Astrocyte of the cerebellum (primary cell): ENCODE results near the gene RNF175.

Experiments used
- DNase-seq: peaks from one replicate; pipeline ENCODE4 v3.0.0-alpha.2; 2011; ENCODE audit warnings: low read depth
- H3K4me3 ChIP-seq: 2 replicates; pipeline ENCODE4 v1.5.1; 2011; ENCODE audit warnings: mild to moderate bottlenecking, low read depth, low read length, moderate library complexity
- in situ Hi-C: cut with HindIII; loops from 2 replicates; pipeline ENCODE4 v1.10.0; 2017; ENCODE audit warnings: low sequenced_read_pairs
- TF ChIP-seq, protein P1 (sequence below): IDR thresholded peaks from 2 replicates; pipeline ENCODE4 v1.5.1; 2012; ENCODE audit warnings: low read length, low read depth, moderate library complexity, mild to moderate bottlenecking; ENCODE audit errors: missing control alignments

The RNF175 gene

DNA sequence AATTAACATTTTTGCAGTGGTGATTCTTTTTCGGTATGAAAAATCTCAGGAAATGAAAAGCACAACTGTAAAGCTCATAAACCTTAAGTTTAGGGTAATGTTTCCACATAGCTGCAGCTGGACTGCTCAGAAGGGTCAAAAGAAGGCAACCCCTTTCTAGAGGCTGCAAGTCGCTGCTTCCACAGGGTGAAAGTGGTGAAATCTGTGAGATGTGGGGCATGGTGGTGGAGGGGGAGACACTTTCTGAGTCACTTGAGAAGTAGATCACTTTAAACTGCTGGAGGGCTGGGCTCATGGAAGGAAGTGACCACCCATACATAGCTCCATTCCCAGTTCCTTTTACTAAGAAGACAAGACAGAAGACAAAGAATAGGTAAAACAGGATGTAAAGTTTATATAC, 20.4 kb upstream of the RNF175 start:
- TF ChIP-seq, protein P1, sequence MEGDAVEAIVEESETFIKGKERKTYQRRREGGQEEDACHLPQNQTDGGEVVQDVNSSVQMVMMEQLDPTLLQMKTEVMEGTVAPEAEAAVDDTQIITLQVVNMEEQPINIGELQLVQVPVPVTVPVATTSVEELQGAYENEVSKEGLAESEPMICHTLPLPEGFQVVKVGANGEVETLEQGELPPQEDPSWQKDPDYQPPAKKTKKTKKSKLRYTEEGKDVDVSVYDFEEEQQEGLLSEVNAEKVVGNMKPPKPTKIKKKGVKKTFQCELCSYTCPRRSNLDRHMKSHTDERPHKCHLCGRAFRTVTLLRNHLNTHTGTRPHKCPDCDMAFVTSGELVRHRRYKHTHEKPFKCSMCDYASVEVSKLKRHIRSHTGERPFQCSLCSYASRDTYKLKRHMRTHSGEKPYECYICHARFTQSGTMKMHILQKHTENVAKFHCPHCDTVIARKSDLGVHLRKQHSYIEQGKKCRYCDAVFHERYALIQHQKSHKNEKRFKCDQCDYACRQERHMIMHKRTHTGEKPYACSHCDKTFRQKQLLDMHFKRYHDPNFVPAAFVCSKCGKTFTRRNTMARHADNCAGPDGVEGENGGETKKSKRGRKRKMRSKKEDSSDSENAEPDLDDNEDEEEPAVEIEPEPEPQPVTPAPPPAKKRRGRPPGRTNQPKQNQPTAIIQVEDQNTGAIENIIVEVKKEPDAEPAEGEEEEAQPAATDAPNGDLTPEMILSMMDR = no peak
- in situ Hi-C loops = no loop called here
- no peak for DNase-seq
- no peak overlapping the region for H3K4me3 ChIP-seq

DNA sequence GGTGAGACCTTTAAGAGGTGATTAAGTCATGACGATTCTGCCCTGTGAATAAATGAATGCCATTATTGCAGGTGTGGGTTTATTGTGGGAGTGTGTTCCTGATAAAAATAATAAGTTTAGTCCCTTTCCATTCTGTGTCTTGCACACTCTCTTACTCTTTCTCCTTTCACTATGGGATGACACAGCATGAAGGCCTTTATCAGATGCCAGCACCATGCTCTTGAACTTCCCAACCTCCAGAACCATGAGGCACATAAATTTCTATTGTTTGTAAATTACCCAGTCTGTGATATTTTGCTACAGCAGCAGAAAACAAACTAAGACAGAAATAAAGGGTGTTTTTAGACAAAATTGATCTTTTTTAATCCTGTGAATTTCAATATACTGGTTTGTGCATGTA, 18.6 kb upstream of the RNF175 start:
- no peak for DNase-seq
- TF ChIP-seq, protein P1 = no peak
- in situ Hi-C loops = no loop called here
- no peak overlapping the region for H3K4me3 ChIP-seq

DNA sequence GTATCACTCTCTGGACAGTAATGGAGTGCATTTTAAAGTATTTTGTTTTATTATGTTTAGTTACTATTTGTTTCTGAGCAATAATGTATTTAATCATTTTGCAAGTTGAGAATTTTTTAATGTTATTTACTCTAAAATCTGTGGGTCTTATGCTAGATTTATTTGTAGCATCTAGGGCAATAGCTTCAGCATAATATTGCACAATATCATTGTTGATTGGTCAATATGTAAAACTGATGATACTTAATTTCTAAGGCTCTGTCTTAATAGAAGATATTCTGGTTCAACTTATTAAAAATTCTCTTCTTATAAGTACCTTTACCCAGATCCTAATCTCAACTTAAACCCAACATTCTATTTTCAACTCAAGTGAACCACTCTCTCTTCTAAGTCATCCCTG, 17.6 kb upstream of the RNF175 start:
- DNase-seq = no peak
- no peak overlapping the region for H3K4me3 ChIP-seq
- TF ChIP-seq, protein P1 = no peak
- in situ Hi-C loops = no loop called here

DNA sequence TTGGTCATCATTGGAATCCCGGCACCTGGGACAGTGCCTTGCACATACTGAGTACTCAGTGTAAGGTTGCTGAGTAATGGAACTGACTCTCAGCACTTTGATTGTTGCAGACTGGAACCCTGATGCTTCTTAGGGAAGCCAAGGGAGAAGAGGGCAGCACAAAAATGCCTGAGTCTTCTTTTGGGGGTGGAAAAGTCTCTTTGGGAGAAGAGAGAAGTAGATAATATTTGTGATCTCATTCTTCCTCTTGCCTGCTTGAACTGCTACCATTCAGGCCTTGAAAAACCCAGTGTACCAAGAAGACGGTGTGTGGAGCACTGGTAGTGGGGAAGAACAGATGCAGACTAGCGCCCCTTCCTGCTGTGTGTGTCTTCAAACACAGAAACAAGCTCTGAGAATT, 16.8 kb upstream of the RNF175 start:
- H3K4me3 ChIP-seq = no peak overlapping the region
- in situ Hi-C loops = no loop called here
- no peak for DNase-seq
- TF ChIP-seq, protein P1 = no peak

DNA sequence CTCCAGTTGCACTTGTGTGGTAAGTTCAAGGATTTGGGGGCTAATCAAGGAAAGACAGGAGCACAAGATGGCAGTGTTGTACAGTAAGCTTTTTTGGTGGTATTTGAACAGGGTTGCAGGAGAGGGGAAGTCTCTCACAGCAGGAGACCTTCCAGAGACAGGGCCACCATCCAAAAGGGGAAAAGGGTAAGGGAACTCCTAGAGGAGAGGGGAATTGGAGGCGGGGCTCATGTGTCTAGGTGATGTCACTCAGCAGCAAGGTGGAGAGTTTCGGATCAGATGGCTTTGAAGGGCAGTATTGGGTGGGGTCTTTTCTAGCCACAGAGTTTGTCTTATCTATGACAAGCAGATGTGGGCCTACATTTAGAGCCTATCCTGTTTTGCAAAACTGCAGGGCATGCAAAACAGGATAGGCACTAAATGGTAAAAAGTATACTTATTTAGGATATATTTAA, 13.4 kb upstream of the RNF175 start:
- TF ChIP-seq, protein P1 = peak; percentile 21
- in situ Hi-C loops = no loop called here
- no peak overlapping the region for H3K4me3 ChIP-seq
- DNase-seq = no peak

DNA sequence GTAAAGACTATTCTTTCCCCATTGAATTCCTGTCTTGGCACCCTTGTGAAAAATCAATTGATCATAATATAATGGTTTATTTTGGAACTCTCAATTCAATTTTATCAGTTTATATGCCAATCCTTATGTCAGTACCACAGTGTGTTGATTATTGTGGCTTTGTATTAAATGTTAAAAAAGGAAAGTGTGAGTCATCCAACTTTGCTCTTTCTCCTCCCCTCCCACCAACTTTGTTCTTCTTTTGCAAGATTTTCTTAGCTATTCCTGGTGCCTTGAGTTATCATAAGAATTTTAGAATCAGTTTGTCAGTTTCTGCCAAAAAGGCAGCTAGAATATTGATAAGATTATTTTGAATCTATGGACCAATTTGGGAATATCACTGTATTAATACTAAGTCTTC, 11.2 kb upstream of the RNF175 start:
- no peak overlapping the region for H3K4me3 ChIP-seq
- TF ChIP-seq, protein P1 = no peak
- no peak for DNase-seq
- in situ Hi-C loops = no loop called here

DNA sequence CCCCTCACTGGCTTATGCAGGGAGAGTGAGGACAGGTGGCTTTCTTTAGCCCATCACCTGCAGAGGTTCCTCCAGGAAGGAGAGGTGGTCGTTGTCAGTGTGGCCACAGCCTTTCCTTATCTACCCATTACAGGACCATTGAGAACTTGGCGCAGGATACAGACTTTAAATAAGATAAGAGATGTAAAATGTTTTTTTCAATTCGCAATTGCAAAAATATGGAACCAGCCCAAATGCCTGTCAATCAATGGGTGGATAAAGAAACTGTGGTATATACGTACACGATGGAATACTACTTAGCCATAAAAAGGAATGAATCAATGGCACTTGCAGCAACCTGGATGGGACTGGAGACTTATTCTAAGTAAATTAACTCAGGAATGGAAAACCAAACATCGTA, 6.9 kb upstream of the RNF175 start:
- H3K4me3 ChIP-seq = no peak overlapping the region
- no peak for DNase-seq
- in situ Hi-C loops = no loop called here
- TF ChIP-seq, protein P1 = no peak
